ENCODE measurements around the gene SCNN1A.
"Not testable (repeated sequence)": the region's sequence is repeated elsewhere in the genome, so short reads cannot be mapped to it uniquely, and the experiment has no call there.

The SCNN1A gene

GRCh38 chr12:6346235-6346832 is 29.0 kb downstream of the SCNN1A start:
- no peak for DNase-seq

- no peak for DNase-seq
Measured at GRCh38 chr12:6345319-6346091, 29.9 kb downstream of the SCNN1A start.

GRCh38 chr12:6344101-6344660 is 31.2 kb downstream of the SCNN1A start:
- not testable (repeated sequence) for DNase-seq

GRCh38 chr12:6343518-6343917 is 31.8 kb downstream of the SCNN1A start:
- no peak for DNase-seq

- DNase-seq: no peak
Measured at GRCh38 chr12:6342140-6342889, 33.0 kb downstream of the SCNN1A start.

- DNase-seq: peak in 1 of 2 experiments; percentile 25
Measured at GRCh38 chr12:6341417-6342139, 33.8 kb downstream of the SCNN1A start, which contains the start of gene TNFRSF1A. Gene TNFRSF1A, minus strand, starts transcription at chr12:6342076. Its CDS starts 262 bp downstream, at chr12:6341814.

GRCh38 chr12:6340745-6341416 is 34.5 kb downstream of the SCNN1A start:
- no peak for DNase-seq

- no peak for DNase-seq
Measured at GRCh38 chr12:6340032-6340638, 35.2 kb downstream of the SCNN1A start.

- no peak for DNase-seq
Measured at GRCh38 chr12:6338955-6339354, 36.4 kb downstream of the SCNN1A start.

GRCh38 chr12:6338536-6338935 is 36.8 kb downstream of the SCNN1A start:
- not testable (repeated sequence) for DNase-seq

- DNase-seq: no peak
Measured at GRCh38 chr12:6337958-6338433, 37.4 kb downstream of the SCNN1A start.

GRCh38 chr12:6336889-6337853 is 38.2 kb downstream of the SCNN1A start:
- no peak for DNase-seq

GRCh38 chr12:6336079-6336888 is 39.1 kb downstream of the SCNN1A start:
- DNase-seq: peak; percentile 79 to 85

- DNase-seq: peak; percentile 46 to 53
Measured at GRCh38 chr12:6335451-6336078, 39.8 kb downstream of the SCNN1A start.

- no peak for DNase-seq
Measured at GRCh38 chr12:6334940-6335450, 40.4 kb downstream of the SCNN1A start.

- DNase-seq: no peak
Measured at GRCh38 chr12:6334359-6334758, 41.0 kb downstream of the SCNN1A start.

GRCh38 chr12:6333566-6333965 is 41.8 kb downstream of the SCNN1A start:
- DNase-seq: no peak

- no peak for DNase-seq
Measured at GRCh38 chr12:6333029-6333428, 42.3 kb downstream of the SCNN1A start.

- no peak for DNase-seq
Measured at GRCh38 chr12:6332459-6332858, 42.9 kb downstream of the SCNN1A start.
